ENCODE measurements around the gene FAM174B.

FAM174B gene

GRCh38 chr15:92599394-92599970, 56.1 kb downstream of the FAM174B start:
- peak; percentile 35 for DNase-seq

GRCh38 chr15:92597548-92597947, 58.0 kb downstream of the FAM174B start:
- no peak for DNase-seq

- no peak for DNase-seq
These were observed 59.0 kb downstream of the FAM174B start for GRCh38 chr15:92596623-92597022.

GRCh38 chr15:92595506-92596381, 59.8 kb downstream of the FAM174B start:
- DNase-seq: no peak

- no peak for DNase-seq
These were observed 64.3 kb downstream of the FAM174B start for GRCh38 chr15:92591275-92591674.

GRCh38 chr15:92586966-92587365, 68.6 kb downstream of the FAM174B start:
- DNase-seq: no peak

- DNase-seq: no peak
These were observed 69.1 kb downstream of the FAM174B start for GRCh38 chr15:92586383-92586942.

- DNase-seq: no peak
These were observed 71.5 kb downstream of the FAM174B start for GRCh38 chr15:92584105-92584504.

GRCh38 chr15:92583096-92584034, 72.2 kb downstream of the FAM174B start:
- no peak for DNase-seq

- DNase-seq: no peak
These were observed 73.4 kb downstream of the FAM174B start for GRCh38 chr15:92582206-92582605.

GRCh38 chr15:92580933-92581445, 74.6 kb downstream of the FAM174B start:
- DNase-seq: no peak

GRCh38 chr15:92580521-92580920, 75.1 kb downstream of the FAM174B start:
- DNase-seq: no peak

GRCh38 chr15:92579931-92580470, 75.6 kb downstream of the FAM174B start:
- no peak for DNase-seq

- DNase-seq: no peak
These were observed 76.1 kb downstream of the FAM174B start for GRCh38 chr15:92579486-92579885.

- no peak for DNase-seq
These were observed 77.3 kb downstream of the FAM174B start for GRCh38 chr15:92578096-92578835.

GRCh38 chr15:92576597-92577200, 78.9 kb downstream of the FAM174B start:
- DNase-seq: no peak

GRCh38 chr15:92574566-92574965, 81.0 kb downstream of the FAM174B start:
- no peak for DNase-seq

- DNase-seq: no peak
These were observed 81.4 kb downstream of the FAM174B start for GRCh38 chr15:92574161-92574560.

- DNase-seq: no peak
These were observed 83.8 kb downstream of the FAM174B start for GRCh38 chr15:92571824-92572223.

- DNase-seq: no peak
These were observed 85.2 kb downstream of the FAM174B start for GRCh38 chr15:92570391-92570790.

- no peak for DNase-seq
These were observed 85.8 kb downstream of the FAM174B start for GRCh38 chr15:92569778-92570177.
